Measurements from ENCODE around the gene PXMP2.

Gene PXMP2

GRCh38 chr12:132687211-132688164 is at the start of gene PXMP2, which contains the start of gene POLE:
TSS of gene PXMP2 (plus strand) at chr12:132687587. CDS start at chr12:132687671, 84 bp downstream.
TSS of gene POLE (minus strand) at chr12:132687342. CDS start at chr12:132687315, 27 bp downstream.
- DNase-seq, result peak; percentile 95

GRCh38 chr12:132637811-132638210 is 49.6 kb upstream of the PXMP2 start:
- DNase-seq, result no peak

- peak; percentile 7 for DNase-seq
Measured at GRCh38 chr12:132638541-132639408, 48.6 kb upstream of the PXMP2 start.

DNA sequence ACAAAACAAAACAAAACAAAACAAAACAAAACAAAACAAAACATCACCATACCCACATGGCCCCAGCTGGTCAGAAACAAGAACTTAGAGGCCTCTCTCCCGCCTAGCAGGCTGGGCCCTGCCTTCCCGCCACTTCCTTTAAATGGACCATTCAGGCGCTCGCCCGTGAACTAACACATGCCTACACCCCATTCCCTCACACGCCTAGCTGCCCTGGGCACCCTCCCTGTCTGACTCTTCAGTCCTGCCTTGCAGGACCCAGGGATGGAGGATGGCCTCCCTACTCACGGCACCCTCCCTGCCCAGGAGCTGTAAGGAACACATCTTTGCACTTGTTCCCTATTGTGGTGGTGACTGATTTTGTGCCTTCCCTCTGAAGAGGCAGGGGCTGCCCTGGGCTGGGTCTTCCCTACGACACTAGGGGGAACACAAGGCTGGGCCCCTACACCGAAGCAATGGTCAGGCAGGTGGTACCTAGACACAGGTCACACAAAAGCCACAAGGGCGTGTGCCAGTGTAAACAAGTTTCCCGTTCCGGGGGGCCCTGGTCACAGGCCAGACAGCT is 47.3 kb upstream of the PXMP2 start:
- DNase-seq, result no peak

- DNase-seq, result no peak
Measured at GRCh38 chr12:132640936-132641335, 46.5 kb upstream of the PXMP2 start.

GRCh38 chr12:132641811-132642650 is 45.4 kb upstream of the PXMP2 start:
- no peak for DNase-seq

GRCh38 chr12:132642846-132643835 is 44.2 kb upstream of the PXMP2 start:
- no peak for DNase-seq

DNA sequence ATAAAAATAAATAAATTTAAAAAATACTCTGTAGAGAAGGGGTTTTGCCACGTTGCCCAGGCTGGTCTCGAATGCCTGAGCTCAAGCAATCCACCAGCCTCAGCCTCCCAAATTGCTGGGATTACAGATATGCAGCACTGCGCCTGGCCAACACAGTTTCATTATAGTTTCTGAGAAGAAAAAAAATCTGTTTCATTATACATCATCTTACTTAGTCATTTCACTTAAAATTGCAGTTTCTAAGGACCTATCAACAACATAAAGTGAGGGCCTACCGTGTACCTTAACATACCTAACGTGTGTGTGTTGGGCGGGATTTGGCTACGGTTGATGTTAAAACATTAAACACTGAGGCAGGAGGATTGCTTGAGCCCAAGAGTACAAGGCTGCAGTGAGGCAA is 40.5 kb upstream of the PXMP2 start:
- DNase-seq, result no peak

DNA sequence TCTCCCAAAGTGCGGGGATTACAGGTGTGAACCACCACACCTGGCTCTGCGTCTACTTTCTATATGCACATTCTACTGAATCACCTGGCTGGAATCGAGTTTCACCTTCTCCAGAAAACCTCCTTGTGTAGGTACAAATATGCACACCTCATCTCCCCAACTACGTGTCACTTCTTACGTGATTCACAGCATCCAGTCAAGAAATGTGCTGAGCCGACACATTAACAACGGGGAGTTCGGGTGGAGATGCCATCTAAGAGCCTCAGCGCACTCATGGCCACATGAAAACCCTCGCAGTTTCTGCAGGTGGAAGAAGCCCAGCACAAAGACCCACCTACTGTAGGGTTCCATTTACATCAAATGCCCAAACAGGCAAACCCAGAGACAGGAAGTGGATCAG is 39.5 kb upstream of the PXMP2 start:
- no peak for DNase-seq

DNA sequence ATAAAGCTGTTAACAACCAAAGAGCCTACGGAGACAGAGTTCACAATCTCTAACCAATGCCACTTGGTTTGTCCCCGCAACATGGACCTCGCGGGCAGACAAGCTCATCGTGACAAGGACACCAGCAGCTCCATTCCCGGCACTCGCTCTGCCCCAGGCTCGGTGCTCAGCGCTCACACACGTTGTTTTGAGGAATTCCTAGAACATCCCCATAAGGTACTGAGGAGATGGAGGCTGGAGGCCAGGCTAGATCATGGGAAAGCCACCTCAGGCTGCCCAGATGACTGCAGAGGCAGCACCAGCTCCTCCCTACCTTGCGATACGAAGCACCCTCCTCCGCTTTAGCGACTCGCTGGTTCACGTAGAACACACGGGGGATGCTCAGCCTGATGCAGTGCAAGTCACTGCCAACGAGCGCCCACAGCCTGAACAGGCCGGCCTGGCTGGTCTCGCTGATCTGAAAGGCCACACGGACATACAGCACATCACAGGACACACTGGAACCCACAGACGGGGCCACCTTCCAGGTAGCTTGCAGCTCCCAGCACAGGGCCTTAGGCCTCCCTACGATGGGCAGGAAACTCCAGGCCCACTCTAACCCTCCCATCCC is 38.7 kb upstream of the PXMP2 start:
- DNase-seq, result no peak

DNA sequence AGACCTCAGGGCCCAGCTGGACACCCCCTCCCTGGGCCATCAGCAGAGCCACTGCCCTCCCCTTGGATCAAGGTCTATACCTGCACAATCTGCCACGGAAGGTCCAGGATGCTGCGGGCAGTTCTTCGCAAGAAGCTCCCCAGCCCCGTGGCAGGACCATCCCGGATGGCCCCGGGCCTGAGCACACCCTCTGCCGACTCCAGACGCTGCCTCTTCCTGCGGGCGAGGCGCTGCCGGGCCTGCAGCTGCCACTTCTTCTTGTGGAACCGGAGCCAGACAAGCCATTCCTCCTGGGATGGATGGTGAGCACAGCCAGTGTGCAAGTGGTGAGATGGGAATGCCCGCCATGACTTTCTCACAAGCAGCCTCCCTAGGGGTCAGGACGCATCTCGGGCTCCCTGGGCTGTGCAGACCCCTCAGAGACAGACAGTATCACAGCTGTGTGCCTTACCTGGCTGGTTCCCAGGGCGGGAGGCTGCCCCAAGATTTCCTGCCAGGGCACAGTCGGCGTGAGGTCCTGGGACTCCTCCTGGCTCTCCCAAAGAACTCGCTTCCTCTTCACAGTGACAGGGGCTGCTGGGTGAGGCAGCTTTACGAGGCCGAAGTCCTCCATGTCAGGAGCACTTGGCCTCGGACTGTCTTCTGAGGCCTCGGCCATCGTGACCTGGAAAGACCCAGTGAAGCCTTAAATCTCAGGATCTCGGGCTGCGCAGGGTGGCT is 38.0 kb upstream of the PXMP2 start:
- DNase-seq, result no peak

GRCh38 chr12:132651444-132652100 is 35.8 kb upstream of the PXMP2 start:
- no peak for DNase-seq

DNA sequence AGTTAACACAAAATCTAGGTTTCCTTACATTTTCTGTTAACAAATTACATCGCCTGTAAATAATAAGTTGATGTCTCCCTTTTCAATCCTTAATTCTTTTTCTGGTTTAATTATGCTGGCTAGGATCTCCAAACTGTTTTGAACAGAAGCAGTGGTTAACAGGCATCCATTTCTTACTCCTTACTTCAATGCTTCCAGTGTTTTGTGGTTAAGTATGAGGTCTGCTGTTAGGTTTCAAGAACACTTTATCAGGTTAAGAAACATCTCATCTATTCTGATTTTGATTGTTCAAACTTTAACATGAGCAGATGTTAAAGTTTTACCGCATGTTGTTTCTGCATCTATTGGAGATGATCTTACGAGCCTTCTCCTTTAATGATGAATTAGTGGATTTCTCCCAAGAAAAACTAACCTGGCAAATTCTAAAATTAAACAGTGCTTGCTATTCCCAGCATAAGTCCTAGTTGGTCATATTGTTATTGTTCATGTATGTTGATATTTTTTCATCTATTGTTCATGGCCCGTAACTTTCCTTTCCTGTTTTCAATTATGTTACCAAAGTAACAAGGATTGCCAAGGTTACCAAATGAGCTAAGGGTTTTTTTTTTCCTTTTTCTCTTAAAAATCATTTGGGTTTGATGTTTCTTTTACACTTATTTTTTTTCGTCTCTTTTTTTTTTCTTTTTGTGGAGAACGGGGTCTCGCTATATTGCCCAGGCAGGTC is 33.7 kb upstream of the PXMP2 start:
- no peak for DNase-seq

DNA sequence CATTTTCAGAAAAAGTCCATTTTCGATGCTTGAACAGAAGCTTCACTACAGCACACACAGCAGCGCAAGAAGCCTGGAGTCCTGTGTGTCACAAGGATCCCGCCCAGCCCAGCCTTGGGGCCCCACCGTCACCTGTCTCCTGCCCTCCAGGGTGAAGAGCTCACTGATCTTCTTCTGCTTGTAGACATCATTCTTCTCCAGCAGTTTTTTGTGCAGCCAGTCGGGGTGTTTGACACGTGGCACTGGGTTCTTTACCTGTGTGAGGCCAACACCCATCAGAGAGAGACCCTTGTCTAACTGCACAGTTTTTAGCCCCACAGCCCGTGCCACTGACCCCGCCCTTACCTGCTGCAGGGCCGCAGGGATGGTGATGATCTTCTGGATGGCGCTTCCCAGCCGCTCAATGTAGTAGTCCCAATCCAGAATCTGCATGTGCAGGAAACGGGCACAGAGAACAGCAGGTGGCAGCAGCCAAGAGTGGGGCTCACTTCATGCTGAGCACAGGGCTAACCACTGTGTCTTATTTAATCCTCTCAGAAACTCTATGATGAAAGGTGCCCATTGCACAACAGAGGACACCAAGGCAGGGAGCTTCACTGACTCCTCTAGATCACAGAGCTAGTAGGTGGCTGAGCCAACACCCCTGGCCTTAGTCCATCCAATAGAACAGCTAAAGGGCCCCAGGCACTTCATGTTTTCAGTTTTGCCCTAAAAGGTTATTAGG is 30.2 kb upstream of the PXMP2 start:
- DNase-seq, result no peak

DNA sequence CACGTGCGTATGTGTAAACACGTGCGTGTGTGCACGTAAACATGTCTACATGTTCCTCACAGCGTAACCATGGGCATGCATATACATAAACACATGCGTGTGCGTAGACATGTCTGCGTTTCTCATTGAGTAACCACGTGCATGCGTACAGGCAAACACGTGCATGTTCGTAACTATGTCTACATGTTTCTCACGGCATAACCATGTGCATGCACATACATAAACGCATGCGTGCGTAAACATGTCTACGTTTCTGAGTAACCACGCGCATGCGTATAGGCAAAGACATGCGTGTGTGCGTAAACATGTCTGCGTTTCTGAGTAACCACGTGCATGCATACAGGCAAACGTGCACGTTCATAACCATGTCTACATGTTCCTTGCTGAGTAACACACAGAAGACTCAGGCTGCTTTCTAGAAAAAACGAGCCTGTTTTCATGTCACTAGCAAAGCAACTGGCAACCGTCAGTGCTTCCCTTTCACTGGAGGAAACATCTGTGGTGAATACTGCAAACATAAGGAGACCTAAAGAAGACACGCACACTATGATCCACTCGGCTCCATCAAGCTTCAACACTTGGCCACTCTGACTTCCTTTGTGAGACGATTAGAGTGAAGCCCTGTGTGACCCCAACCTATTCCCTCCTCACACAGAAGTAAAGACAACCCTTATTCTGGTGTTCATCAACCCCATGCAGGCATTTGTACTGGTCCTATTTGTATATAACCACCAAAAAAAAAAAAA is 29.1 kb upstream of the PXMP2 start:
- no peak for DNase-seq

DNA sequence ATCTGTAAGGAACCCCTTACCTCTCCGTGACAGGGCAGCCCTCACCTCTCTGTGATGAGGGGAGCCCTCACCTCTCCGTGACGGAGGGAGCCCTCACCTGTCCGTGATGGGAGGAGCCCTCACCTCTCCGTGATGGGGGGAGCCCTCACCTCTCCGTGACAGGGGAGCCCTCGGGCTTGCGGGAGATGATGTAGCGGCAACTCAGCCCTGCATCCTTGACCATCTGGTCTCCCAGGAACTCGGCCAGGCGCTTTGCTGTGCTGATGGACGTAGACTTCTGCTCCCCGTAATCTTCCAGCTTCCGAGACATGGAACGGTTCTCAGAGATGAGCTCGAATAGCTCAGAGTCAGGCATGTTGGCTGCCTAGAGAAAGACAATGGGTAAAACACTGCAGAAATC is 28.2 kb upstream of the PXMP2 start:
- DNase-seq, result no peak

DNA sequence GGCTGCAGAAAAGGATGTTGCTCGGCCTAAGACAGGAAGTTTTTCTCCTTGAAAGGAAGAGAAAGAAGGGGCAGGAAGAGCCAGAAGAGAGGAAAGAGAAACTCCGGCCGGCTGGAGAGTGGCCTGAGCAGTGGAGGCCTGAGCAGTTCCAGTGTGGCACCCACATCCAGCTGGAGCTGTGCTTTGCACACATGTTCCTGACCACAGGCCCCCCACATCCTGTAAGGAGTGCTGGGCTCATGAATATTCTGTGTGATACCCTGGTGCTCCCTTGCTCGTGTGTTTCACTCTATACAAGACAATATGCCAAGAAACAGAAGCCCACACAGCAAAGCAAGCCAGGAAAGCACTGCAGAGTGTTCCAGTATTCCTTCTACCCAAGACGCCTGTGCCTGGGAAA is 27.3 kb upstream of the PXMP2 start:
- no peak for DNase-seq

Data from SHP77 treated with DMSO at 0.1 percent for 48 hours (cell line).